Measurements from ENCODE around the gene ADAP1. TPM values are rescaled to one million over a fixed set of nuclear protein-coding genes. Genes with fewer than 3 reads are reported as not detected.
"Not testable (repeated sequence)": the region's sequence is repeated elsewhere in the genome, so short reads cannot be mapped to it uniquely, and the experiment has no call there.

Gene ADAP1
- polyA plus RNA-seq, 1 experiment, result 5.1 TPM

DNA sequence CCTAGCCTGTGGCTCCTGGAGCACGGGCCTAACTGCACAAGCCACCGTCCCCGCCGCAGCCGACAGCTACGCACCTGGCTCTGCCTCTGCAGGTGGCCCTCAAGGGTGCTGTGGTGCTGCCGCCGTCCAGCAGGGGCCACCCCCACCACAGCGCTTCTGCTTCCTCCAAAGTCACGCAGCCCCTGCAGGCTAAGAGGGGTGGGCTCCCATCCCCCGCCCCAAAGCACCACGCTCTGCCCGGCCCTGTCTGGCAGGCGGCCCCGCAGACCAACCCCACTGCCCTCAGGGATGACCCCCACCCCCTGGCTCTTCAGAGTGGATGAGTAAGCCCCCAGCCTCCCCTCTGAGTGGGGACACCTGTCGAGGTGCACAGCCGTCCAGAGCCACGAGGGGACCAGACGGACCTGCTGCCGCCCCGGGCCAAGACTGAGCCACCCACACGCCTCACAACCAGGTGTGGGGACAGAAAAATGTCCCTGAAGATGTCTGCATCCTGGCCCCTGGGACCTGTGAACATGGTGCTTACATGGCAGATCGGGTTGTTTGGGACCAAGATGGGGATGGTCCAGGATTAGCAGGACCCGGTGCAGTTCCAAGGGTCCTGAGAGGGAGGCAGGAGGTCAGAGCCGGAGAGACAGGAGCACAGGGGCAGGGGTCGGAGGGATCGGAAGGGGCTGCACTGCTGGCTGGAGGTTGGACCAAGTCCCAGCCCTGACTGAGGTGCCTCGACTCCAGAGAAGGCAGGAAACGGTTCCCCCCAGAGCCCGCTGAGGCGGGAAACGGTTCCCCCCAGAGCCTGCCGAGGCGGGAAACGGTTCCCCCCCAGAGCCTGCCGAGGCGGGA lies 9.0 kb upstream of the ADAP1 start:
- TF ChIP-seq, protein P1, sequence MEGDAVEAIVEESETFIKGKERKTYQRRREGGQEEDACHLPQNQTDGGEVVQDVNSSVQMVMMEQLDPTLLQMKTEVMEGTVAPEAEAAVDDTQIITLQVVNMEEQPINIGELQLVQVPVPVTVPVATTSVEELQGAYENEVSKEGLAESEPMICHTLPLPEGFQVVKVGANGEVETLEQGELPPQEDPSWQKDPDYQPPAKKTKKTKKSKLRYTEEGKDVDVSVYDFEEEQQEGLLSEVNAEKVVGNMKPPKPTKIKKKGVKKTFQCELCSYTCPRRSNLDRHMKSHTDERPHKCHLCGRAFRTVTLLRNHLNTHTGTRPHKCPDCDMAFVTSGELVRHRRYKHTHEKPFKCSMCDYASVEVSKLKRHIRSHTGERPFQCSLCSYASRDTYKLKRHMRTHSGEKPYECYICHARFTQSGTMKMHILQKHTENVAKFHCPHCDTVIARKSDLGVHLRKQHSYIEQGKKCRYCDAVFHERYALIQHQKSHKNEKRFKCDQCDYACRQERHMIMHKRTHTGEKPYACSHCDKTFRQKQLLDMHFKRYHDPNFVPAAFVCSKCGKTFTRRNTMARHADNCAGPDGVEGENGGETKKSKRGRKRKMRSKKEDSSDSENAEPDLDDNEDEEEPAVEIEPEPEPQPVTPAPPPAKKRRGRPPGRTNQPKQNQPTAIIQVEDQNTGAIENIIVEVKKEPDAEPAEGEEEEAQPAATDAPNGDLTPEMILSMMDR (IDR thresholded peaks at IDR 0.05; ENCODE audit: insufficient read depth, low read depth, low read length), result no peak
- Histone ChIP-seq H3K27me3 (ENCODE audit: control insufficient read depth, insufficient read depth, low read length) (peaks cover 2% of the 10 kb centered on the region), H3K4me3 (ENCODE audit: low read depth, low read length) (no peak overlapping the region), H3K36me3 (ENCODE audit: control insufficient read depth, insufficient read depth, low read length) (peaks cover 9% of the 10 kb centered on the region)
- ChIA-PET CTCF (no interaction called here), POLR2A (no interaction called here)
- no peak for DNase-seq (ENCODE audit: low read depth)

DNA sequence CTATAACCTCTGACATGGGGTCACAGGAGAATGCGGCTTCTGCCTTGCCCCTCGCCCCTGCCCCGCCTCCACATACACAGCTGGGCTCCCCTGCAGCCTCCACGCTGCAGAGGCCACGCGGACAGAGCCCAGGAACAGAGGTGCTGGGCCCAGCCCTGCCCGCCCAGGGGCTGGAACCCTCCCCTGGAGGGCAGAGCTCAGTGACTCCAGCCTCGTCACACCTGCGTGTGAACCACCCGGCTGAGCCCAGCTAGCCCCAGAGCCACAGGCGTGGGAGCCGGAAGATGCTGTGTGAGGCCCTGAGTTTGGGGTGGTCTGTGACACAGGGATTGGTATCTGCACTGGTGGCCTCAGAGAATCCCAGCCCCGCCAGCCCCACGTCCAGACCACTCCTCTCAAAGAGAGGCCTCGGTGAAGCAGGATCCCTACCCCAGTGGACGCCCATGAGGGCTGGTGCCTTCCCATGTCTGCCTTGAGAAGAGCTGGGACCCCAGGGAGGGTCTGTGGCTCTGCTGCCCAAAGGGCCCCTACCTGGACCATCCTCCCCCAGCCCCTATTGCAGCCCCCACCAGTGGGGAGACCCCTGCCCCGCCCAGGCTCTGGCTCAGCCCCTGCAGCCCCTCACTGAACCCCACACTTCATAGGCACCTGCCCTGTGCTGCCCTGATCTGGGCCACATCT lies 8.1 kb upstream of the ADAP1 start:
- Histone ChIP-seq H3K4me3 (ENCODE audit: low read depth, low read length) (no peak overlapping the region), H3K36me3 (ENCODE audit: control insufficient read depth, insufficient read depth, low read length) (peaks cover 4% of the 10 kb centered on the region), H3K27me3 (ENCODE audit: control insufficient read depth, insufficient read depth, low read length) (peaks cover 5% of the 10 kb centered on the region)
- no peak for DNase-seq (ENCODE audit: low read depth)
- ChIA-PET CTCF (interaction anchor here (0.7 kb wide), 1 partner anchor 241 kb away, joined by 3 read pairs; no protein-coding TSS in a partner anchor), POLR2A (no interaction called here)
- TF ChIP-seq, protein P1 (IDR thresholded peaks at IDR 0.05; ENCODE audit: insufficient read depth, low read depth, low read length), result no peak

DNA sequence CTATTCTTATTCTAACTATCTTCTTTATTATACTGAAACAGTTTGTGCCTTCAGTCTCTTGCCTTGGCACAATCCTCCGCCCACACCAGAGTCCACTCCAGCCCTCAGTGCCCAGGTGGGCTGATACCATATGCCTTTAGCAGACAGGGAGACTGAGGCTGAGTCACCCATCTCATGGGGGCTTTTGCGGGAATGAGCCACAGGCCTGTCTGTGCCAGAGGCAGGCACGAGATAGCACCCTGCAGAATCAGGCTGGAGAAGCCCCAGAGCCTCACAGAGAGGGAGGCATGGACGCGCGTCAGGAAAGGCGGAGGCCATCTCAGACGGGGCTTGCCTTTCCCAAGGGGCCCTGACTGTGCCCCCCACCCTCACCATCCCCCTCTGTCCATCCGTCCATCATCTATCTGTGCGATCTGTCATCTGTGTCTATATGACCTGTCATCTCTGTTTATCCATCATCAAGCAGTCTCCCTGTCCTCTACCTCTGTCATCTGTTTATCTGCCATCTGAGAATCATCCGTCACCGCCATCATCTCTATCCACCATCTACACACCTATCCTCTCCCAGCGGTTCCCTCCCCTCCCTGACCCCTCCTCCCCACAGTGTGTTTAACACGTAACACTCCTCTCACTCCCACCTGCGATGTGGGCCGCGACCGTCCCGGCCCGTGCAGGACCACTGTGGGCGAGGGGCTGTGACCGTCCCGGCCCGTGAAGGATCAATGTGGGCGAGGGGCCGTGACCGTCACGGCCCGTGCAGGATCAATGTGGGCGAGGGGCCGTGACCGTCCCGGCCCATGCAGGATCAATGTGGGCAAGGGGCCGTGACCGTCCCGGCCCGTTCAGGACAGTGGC lies 7.3 kb upstream of the ADAP1 start:
- Histone ChIP-seq H3K27me3 (ENCODE audit: control insufficient read depth, insufficient read depth, low read length) (peaks cover 6% of the 10 kb centered on the region), H3K4me3 (ENCODE audit: low read depth, low read length) (no peak overlapping the region), H3K36me3 (ENCODE audit: control insufficient read depth, insufficient read depth, low read length) (no peaks in the 10 kb centered on the region)
- no peak for DNase-seq (ENCODE audit: low read depth)
- CTCF ChIA-PET, result interaction anchor here (0.7 kb wide), 1 partner anchor 241 kb away, joined by 3 read pairs; no protein-coding TSS in a partner anchor
- TF ChIP-seq, protein P1 (IDR thresholded peaks at IDR 0.05; ENCODE audit: insufficient read depth, low read depth, low read length), result no peak
- POLR2A ChIA-PET, result no interaction called here

DNA sequence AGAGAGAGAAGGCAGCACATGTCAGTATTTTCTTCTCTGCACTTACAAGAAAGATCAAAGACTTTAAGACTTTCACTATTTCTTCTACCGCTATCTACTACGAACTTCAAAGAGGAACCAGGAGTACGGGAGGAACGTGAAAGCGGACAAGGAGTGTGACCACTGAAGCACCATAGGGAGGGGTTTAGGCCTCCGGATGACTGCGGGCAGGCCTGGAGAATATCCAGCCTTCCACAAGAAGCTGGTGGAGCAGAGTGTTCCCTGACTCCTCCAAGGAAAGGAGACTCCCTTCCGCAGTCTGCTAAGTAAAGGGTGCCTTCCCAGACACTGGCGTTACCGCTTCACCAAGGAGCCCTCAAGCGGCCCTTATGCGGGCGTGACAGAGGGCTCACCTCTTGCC lies 6.5 kb upstream of the ADAP1 start:
- DNase-seq (ENCODE audit: low read depth); H3K4me3 ChIP-seq (ENCODE audit: low read depth, low read length); H3K27me3 ChIP-seq (ENCODE audit: control insufficient read depth, insufficient read depth, low read length); H3K36me3 ChIP-seq (ENCODE audit: control insufficient read depth, insufficient read depth, low read length); CTCF ChIA-PET; POLR2A ChIA-PET: not testable (repeated sequence)

DNA sequence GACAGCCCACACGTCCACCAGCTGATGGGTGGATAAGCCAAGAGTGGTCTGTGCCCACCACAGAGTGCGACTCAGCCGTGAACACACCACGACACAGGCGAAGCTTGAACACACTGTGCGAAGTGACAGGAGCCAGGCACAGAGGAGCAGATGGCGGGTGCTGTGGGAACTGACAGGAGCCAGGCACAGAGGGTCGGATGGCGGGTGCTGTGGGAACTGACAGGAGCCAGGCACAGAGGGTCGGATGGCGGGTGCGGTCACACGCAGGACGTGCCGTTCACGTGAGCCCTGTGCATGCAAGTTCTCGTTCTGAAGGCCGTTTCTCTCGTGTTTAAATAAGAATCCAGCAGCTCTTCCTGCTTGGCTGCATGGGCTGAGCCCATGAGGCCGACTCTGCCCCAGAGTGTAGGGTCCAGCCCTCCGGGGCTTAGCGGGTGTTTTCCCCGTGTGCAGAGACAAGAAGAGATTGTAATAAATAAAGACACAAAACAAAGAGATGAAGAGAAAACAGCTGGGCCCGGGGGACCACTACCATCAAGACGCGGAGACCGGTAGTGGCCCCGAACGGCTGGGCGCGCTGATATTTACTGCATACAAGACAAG lies 5.9 kb upstream of the ADAP1 start:
- no peak for DNase-seq (ENCODE audit: low read depth)
- H3K4me3 ChIP-seq (ENCODE audit: low read depth, low read length), result no peak overlapping the region
- TF ChIP-seq, protein P1 (IDR thresholded peaks at IDR 0.05; ENCODE audit: insufficient read depth, low read depth, low read length), result no peak
- no peaks in the 10 kb centered on the region for H3K36me3 ChIP-seq (ENCODE audit: control insufficient read depth, insufficient read depth, low read length)
- POLR2A ChIA-PET, result no interaction called here
- peaks cover 10% of the 10 kb centered on the region for H3K27me3 ChIP-seq (ENCODE audit: control insufficient read depth, insufficient read depth, low read length)
- CTCF ChIA-PET, result no interaction called here

DNA sequence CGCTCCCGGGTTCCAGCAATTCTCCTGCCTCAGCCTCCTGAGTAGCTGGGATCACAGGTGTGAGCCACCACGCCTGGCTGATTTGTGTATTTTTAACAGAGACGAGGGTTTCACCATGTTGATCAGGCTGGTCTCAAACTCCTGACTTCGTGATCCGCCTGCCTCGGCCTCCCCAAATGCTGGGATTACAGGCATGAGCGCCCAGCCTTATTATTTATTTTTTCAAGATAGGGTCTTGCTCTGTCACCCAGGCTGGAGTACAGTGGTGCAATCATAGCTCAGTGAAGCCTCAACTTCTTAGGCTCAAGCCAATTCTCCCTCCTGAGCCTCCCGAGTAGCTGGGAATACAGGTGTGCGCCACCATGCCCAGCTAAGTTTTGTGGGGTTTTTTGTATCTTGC lies 5.3 kb upstream of the ADAP1 start:
- H3K36me3 ChIP-seq (ENCODE audit: control insufficient read depth, insufficient read depth, low read length); H3K4me3 ChIP-seq (ENCODE audit: low read depth, low read length); CTCF ChIA-PET; POLR2A ChIA-PET; DNase-seq (ENCODE audit: low read depth): not testable (repeated sequence)
- peaks cover 11% of the 10 kb centered on the region for H3K27me3 ChIP-seq (ENCODE audit: control insufficient read depth, insufficient read depth, low read length)
